HG03175 (cell line): ENCODE measurements around the gene BCL7B.
"Not testable (repeated sequence)": the region's sequence is repeated elsewhere in the genome, so short reads cannot be mapped to it uniquely, and the experiment has no call there.

Experiments
- ATAC-seq: cut with Tn5 transposase; IDR thresholded peaks from one replicate; pipeline ENCODE4 v1.9.1; 2021; ENCODE audit warnings: mild to moderate bottlenecking, moderate library complexity; ENCODE audit not compliant: unreplicated experiment

The BCL7B gene

DNA sequence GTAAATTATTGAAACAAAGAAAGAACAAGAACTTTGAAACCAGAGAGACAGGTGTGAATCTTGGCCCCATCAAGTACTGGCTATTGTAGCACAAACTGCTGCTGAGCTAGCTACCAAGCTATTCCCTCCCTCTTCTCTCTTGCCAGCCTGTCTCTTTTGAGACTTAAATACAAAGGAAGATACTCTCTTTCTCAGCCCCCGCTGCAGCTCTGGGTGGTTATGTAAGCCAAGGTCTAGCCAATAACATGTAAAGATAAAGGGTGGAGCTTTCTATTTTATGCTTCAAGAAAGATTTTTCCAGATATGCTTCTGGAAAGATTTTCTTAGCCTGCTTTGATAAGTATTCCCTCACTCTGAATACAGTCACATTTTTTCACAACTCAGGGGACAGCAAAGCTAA is 52.6 kb downstream of the BCL7B start:
- no peak for ATAC-seq

DNA sequence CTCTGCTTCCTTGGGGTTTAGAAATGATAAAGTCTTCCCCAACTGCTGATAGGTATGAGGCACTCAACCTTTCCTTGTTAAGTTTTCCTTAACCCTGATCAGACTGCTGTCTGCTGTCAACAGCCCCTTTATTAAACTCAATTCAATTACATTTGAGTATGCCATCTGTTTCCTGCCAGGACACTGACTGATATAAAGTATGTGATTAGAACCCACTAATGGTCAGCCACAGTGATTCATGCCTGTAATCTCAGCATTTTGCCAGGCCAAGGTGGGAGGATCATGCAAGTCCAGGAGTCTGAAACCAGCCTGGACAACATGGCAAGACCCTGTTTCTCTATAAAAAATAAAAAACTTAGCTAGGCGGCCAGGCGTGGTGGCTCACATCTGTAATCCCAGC is 53.5 kb downstream of the BCL7B start:
- ATAC-seq: no peak

GRCh38 chr7:73503229-73503628 is 54.3 kb downstream of the BCL7B start:
- ATAC-seq: no peak

GRCh38 chr7:73496626-73497025 is 60.9 kb downstream of the BCL7B start:
- no peak for ATAC-seq

DNA sequence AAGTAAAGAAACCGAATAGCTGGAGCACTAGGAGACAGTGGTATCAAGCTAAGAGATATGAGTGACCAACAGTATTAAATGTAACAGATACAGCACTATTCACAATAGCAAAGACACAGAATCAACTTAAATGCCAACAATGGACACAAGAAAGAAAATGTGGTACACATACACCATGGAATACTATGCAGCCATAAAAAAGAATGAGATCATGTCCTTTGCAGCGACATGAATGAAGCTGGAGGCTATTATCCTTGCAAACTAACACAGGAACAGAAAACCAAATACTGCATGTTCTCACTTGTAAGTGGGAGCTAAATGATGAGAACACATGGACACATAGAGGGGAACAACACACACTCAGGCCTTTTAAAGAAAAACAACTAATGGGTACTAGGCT is 62.0 kb downstream of the BCL7B start:
- ATAC-seq: not testable (repeated sequence)

- ATAC-seq: no peak
Measured at GRCh38 chr7:73489976-73490375, 67.5 kb downstream of the BCL7B start.

GRCh38 chr7:73487486-73487885 is 70.0 kb downstream of the BCL7B start:
- no peak for ATAC-seq
